GM19324 (cell line): ENCODE results near the gene TMEM9B.
A peak's percentile ranks its signal among the peaks of the same experiment; 100 is the strongest.
"Not testable (repeated sequence)": the region's sequence is repeated elsewhere in the genome, so short reads cannot be mapped to it uniquely, and the experiment has no call there.

Source experiments
- ATAC-seq: cut with Tn5 transposase; IDR thresholded peaks from one replicate; pipeline ENCODE4 v1.9.1; 2021; ENCODE audit warnings: mild to moderate bottlenecking, moderate library complexity; ENCODE audit not compliant: unreplicated experiment, low FRiP score

TMEM9B gene

DNA sequence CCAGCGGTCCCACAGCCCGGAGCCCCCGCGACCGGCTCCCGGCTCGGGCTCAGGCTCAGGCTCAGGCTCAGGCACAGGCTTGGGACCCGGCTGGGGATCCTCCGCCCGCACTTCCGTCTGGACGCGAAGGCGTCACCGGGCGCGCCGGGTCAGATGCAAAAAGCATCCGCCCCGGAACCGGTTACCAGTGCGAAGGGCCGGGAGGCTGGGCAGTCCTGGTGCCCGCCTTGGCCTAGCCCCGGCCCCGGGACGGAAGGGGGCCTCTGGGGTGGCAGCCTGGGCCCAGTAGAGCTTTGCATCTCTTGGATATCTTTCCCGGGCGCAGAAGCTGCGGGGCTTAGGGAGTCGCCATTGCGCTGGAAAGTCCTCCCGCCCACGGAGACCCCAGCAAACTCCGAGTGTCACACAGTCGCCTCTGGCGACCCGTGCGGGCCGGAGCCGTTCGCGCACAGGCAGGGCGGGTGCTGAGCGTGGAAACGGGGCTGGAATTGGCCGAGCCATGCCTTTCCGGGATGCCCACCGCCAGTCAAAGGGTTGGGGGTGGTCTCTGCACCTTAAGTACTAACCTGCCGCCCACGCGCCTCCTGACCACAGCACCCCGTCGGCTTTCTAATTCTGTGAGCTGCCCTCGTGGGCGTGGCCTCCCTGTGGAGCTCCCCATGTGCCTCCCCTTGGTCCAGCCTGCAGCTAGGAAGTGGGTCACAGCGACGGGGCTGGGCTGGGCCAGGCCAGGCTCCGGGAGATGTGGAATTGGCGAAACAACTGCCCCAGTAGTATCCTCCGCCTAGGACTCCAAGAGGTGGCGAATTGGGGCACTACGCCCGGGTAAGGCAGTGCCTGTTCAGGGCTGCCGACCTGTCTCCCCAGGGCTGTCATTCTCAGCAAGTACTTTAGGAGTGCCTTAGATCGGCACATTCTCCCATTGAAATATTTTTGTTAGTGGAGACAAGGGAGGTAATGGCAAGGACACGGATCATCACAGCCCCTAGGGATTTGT, at the start of gene TMEM9B:
Gene TMEM9B (minus strand): TSS at position 119 of the 997 bp plus-strand sequence. CDS start 129 bp downstream, outside the sequence.
- ATAC-seq, result peak; percentile 92

DNA sequence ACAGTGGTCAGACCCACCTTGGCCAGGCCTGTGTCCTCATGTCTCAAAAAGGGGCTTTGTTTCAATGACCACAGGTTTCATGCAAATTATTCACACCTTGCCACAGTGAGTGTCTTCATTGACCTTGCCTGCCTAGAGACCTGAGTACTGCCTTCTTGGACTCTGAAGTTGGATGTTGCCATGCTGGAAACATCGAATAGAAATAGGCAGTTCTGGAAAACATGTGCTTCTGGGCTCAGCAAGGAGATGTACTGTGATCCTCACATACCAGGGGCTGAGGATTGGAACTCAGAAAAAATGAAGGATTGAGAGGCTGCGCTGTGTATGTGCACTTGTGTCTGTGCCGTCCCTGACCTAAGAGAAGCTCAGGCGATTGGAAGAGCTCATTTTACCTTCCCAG, 49.1 kb upstream of the TMEM9B start:
- no peak for ATAC-seq

DNA sequence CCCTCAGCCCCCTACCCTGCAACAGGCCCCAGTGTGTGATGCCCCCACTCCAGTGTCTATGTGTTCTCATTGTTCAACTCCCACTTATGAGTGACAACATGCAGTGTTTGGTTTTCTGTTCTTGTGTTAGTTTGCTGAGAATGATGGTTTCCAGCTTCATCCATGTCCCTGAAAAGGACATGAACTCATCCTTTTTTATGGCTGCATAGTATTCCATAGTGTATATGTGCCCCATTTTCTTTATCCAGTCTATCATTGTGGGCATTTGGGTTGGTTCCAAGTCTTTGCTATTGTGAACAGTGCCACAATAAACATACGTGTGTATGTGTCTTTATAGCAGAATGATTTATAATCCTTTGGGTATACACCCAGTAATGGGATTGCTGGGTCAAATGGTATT, 45.3 kb upstream of the TMEM9B start:
- ATAC-seq, result not testable (repeated sequence)

DNA sequence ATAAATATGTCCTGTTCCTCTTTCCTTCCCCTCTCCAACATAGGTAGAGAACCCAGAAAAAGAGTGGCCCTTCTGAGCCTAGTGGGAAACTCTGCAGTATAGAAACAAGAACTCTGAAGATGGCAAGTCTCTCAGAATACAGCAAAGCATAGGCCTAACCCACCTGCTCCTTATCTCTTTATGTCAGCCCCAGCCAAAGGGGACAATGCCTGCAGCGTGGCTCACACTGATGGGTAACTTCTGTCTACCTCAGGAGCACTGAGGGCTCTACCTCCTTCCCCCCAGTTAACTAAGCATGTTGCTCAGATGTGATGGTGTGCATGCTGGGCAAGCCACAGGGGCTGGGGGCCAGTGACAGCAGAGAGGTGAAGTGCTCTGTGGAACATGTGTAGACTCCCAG, 44.4 kb upstream of the TMEM9B start:
- no peak for ATAC-seq

DNA sequence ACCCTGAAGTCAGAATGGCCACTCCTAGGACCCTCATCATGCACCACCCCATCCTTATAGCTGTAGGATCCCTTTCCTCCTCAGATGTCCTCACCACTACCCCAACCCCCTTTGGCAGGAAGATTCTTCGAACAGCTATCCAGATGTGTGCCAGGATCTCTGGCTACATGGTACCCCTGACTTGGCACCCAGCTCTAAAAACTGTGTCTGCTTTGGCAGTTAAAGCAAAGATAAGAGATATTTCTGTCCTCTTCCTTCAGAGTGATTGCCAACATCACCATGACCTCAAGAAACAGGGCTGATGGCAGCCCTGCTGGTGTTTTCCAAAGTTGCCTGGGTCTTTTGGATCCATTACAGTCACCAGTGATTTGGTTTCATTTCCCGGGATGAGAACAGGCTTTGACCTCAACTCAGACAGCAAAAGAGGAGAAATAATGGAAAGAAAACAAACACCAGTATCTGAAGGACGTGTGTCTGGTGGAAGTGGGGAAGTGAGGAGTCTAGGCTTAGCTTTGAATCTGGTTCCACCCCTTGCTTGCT, 43.8 kb upstream of the TMEM9B start:
- ATAC-seq, result no peak

DNA sequence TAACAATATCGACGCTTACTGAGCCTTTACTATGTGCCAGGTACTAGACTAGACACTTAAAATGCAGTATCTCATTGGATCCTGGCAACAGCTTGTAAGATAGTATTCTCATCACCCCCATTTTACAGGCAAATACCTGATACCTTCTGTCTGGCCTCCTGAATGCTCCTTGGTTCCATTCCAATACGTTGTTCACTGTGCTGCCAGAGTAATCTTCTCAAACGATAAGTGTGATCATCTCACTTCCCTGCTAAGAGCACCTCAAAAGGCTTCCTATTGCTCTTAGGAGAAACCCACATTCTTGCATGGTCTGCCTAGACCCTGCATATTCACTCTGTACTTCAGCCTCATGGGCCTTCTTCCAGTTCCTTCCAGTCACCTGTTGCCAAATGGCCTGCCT, 40.8 kb upstream of the TMEM9B start:
- ATAC-seq, result no peak

DNA sequence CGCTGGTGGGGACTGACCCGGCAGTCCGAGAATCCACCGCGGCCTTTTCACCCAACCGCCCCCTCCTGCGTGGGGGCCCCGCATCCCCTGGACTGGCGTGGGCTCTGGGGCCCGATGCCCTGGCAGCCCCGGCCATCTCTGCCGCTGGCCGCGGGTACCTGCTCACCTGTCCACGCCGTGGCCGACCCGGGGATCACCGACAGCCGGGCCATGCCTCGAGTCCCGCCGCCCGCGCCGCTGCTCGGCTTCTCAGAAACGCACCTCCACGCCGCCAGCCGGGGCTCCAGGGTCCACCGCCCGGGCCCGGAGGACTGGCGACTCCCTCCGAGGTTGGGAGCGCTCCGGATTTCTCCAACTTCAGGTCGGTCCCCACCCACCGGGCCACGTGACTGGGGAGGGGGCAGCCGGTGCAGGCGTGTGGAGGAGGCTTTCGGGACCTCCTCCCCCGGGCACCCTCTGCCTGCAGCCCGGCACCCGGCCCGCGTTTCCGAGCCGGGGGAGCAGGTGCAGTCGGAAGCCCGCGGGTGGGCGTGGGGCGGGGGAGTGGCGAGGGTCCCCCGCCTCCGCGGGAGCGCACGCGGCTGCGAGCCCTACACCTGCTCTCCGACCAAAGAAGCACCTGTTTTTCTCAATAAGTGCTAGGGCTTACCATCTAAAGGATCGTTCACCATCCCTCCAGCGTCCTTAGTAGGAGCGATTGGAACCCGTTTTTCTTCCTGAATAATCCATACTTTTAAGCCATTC, 40.1 kb upstream of the TMEM9B start:
- no peak for ATAC-seq

DNA sequence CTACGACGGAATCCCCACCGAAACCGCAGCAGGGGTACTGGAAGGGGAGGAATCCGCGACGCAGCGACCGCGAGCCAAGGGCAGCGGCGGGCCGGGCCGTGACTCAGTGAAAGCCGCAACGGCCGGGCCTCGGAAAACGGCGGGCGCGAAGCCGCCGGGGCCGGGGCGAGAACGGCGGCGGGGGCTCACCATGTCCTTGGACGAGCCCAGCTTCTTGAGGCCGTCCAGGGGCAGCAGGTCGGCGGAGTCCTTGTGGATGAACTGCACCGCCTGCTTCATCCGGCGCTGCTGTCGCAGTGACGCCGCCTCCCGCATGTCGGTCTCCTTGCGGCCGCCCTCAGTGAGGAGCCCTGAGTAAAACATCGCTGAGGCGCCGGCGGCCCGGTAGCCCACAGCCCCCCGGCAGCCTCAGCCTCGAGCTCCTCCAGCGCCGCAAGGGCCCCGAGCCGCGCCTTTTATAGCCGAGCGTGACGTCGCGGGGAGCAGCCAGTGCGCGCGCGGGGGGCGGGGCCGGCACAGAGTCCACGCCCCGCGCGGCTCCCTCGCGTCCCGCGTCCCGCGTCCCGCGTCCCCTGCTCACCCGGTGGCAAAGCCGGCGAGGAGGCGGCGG, 39.4 kb upstream of the TMEM9B start, which contains the start of gene NRIP3:
Gene NRIP3 (minus strand): TSS at position 429 of the 610 bp plus-strand sequence. CDS start 66 bp downstream, at position 363.
- ATAC-seq, result no peak

DNA sequence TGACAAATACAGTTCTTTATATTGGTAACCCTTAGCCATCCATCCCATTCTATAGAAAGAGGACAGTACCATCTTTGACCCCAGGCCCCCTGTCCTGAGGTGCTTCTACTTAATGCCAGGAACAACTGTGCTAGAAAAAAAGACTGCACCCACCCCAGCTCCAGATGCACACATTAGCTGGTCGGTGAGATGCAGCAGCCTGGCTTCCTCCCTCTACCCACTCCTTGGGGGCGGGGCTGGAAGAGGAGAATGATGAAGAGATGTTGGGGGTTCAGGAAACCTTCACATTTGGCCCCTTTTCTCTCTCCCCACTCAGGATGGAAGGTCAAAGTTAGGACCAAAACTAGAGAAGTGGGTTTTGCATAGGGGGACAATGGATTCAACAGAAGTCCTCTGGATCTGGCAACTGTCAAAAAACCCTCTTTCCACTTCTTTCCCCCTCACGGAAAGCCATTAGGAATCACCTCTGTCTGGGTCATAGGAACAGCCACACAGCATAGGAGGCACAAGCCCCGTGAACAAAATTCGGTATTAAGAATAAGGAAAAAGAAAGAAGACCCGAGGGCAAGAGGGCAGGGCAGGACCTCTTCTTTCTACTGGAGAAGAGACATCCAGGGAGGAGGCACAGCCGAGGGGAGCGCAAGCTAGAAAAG, 38.8 kb upstream of the TMEM9B start:
- no peak for ATAC-seq

DNA sequence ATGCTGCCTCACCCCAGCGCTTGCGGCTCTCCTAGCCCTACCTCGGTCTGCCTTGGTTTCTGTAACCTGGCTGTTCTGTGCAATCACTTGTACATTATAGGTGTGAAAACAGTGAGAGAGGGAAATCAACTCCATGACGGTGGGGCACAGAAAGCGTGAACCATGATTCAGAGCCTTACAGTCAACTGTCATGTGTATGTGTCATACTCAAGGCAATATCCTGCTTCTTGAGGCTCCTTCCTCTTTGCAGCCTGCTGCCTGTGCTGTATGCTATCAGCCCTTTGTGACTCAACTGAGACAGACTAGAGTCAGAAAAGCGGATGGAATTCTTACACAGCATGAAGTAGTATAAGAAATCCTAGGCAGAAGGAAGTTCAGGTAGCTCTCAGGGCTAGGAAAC, 37.5 kb upstream of the TMEM9B start:
- ATAC-seq, result no peak

DNA sequence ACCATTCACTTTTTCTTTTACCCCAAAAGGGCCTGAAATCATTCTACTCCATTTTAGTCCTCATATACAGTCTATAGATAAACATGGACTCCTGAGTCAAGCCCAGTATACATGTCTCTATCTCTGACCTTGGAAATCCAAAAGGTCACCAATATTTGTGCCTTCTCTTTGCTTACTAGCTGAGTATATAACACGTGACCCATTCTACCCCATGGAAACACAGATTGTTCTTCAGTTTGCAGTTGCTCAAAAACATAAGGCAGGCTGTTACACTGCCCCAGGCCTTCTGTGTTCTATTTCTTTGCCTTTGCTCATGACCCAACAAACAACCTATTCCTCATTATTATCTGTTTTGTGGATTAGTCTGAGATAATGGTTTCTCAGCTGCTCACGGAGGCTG, 33.8 kb upstream of the TMEM9B start:
- no peak for ATAC-seq

DNA sequence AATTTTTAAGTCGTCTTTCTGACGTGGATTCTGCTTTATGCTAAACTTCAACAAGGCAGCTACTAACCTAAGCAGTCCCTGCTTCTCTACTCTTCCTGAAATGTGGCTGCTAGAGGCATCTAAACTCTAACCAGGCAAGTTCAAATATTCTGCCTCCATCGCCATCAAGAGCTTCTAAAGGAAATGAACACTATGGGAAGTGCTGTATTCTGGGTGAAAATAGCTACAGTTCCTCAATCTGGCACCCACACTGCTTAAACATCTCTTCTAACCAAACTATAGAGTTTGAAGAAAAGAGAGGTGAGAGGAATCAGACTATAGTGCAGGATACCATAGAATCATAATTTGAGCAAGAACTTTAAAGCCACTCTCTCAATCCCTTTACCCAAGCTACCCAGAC, 33.2 kb upstream of the TMEM9B start:
- no peak for ATAC-seq

DNA sequence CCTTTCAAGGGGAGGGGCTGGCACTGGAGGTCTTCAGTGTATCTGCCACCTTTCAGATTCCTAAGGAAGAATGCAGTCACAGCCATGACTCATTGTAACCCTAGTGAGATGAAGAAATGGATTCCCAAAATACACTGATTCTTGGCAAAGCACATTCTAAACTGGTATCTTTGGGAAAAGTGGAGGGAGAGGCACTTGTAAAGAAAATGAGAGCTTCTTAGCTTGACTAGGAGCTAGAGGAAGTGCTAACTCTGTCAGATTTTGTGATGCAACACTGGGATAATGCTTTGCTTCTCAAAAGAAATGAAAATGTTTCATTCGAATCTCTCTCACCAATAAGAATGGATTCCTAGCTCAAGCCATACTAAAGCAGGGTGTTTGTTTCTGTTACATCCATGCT, 25.2 kb upstream of the TMEM9B start:
- ATAC-seq, result no peak

DNA sequence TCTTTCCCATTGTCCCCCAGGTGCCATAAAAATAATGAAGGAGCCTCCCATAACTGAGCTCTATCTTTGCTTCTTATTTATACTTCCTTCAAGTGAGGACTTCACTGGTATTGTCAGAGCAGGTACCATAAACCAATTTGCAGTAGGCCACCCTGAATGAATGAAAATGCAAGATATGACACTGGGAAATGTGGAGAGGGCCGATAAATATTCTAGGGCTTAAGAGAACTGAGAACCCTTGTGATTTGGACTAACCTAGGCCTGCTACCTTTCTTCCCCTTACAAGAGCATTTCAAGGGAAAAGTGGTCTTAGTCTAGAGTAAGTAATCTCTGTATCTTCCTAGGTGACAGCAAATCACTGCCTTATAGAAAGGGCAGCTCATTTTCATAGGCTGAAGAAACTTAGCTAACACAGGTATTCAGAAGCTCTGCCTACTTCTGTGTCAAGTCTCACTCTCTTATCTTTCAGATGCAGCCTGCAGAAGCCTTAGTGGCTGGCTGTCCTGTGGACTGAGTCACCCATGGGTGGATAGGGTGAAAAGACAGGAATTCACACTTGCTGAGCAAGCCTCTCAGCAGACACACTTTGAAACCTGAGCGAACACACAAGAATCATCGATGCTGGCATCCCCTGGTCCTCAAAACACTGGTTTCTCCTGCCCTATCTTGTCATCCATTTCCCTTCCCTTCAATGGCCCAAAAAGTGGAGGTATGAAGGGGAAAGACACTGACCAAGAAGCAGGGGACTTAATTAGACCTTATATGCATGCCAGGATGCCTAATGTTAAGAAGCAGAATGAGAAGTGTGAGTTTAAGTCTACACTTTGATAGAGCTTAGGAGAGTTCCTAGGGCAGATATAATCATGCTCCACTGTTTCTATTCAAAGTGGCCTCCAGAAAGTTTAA, 24.3 kb upstream of the TMEM9B start:
- no peak for ATAC-seq

DNA sequence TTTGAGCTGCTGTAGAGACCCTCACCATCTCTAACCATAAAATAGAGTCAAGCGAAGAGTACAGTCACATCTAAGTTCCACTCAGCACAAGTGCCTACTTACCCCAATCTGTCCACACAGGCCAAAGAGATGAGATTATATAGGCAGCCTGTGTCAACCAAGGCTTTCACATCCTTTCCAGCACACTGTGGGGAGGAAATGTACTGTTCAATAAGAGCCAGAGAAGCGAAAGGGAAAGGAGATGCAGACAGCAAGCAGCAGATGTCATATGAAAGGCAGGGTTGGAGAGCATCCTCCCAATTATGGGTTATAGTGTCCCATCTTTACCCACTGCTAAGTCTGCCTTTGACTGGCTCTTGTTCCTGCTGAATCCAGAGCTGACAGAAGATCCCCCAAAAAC, 23.2 kb upstream of the TMEM9B start:
- peak; percentile 53 for ATAC-seq

DNA sequence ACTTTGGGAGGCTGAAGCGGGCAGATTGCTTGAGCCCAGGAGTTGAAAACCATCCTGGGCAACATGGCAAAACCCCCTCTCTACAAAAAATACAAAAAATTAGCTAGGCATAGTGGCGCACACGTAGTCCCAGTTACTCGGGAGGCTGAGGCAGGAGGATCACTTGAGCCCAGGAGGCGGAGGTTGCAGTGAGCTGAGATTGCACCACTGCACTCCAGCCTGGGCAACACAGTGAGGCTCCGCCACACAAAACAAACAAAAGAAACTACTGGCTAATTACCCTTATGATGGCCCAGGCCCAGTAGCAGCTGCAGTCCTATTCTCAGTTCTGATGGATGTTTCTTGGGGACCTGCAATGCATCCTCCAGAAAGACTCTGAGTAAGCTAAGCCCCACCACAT, 22.5 kb upstream of the TMEM9B start:
- ATAC-seq, result not testable (repeated sequence)

DNA sequence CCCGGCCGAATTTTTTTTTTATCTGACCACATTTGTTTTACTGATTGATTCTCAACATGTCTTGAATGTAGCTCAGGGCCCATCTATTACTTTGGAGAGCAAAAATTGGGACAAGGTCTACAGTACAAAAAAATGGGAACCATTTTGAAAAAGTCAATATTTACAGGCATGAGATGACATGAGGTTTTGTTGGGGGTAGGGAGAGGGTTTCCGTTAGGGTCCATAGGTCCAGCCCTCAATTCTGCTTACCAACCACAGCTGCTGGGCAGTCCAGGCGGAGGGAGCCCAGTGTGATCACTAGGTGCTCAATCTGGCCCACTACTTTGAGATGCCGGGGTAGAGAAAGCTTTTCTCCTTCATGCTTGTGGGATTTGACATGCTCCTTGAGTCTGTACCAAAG, 21.2 kb upstream of the TMEM9B start:
- no peak for ATAC-seq

DNA sequence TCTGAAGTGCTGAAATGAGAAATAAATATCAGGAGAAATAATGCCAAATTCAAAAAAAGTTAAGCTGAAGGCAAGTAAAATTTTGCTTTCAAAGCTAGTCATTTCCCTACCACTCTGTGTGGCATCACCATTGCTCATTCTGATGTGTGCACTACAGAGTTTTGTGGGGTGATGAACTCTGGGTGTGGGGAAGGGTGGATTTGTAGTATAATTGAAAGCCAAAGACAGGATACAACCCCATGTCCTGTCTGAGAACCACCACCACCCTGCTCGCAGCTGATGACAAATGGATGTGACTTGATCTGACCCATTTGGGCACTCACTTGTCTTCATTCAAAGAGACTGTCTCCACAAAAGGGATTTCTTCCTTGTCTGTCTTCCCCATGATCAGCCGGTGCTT, 19.3 kb upstream of the TMEM9B start:
- no peak for ATAC-seq

DNA sequence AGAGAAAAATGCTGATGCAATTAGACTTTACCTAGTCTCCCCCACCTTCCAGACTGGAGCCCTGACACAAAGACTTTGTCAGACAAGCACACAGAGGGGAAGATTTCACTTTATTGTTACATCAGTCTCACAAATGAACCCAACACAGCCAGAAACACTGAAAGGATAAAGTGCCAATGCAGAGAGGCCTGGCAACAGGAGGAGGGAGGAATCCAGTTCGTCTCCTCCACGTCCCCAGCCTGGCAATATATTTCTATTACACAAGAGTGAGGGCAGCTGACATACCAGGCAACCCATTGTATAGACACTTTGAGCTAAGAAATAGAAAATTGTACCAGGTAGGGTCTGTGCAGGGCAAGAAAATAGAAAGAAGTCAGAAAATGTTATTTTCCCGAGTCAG, 16.2 kb upstream of the TMEM9B start:
- no peak for ATAC-seq
